IPS-15b (cell line): ENCODE results near the gene GYPC.

Experiments
- H3K27me3 ChIP-seq: one replicate; pipeline ENCODE4 v1.6.1; 2013; ENCODE audit warnings: low read length; ENCODE audit not compliant: control insufficient read depth, insufficient read depth
- H3K36me3 ChIP-seq: one replicate; pipeline ENCODE4 v1.6.1; 2013; ENCODE audit warnings: low read length; ENCODE audit not compliant: control insufficient read depth, insufficient read depth
- H3K4me1 ChIP-seq: one replicate; pipeline ENCODE4 v1.6.1; 2013; ENCODE audit warnings: mild to moderate bottlenecking, low read length; ENCODE audit not compliant: control insufficient read depth, insufficient read depth
- H3K4me3 ChIP-seq: one replicate; pipeline ENCODE4 v1.5.1; 2013; ENCODE audit warnings: low read depth, low read length
- H3K9ac ChIP-seq: one replicate; pipeline ENCODE4 v1.6.1; 2013; ENCODE audit warnings: low read depth, mild to moderate bottlenecking, low read length
- H3K9me3 ChIP-seq: one replicate; pipeline ENCODE4 v1.6.1; 2013; ENCODE audit warnings: mild to moderate bottlenecking, low read length; ENCODE audit not compliant: control insufficient read depth, insufficient read depth

Gene GYPC

GRCh38 chr2:126674075-126674744 is 18.3 kb downstream of the GYPC start:
- no peaks in the 10 kb centered on the region for H3K36me3 ChIP-seq
- H3K27me3 ChIP-seq, result no peaks in the 10 kb centered on the region
- no peaks in the 10 kb centered on the region for H3K4me1 ChIP-seq
- H3K4me3 ChIP-seq, result no peak overlapping the region
- H3K9me3 ChIP-seq, result peaks cover 6% of the 10 kb centered on the region
- no peak overlapping the region for H3K9ac ChIP-seq

DNA sequence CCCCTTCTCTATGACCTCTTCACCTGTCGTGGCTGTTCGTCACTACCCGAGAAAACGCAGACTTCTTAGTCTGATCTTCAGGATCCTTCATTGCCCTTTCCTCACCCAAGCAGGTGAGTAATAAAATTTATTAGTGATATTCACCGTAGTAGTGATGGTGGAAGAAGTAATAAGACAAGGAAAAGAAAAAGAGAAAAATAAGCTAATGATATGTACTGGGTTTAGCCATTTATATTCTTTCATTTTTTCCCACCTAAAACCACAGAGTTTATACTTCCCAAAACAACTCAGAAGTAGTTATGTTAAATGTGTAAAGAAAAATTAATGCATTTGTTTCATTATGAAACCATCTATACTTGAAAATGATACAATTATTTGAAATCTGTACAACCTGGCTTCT is 19.7 kb downstream of the GYPC start:
- H3K4me3 ChIP-seq, result no peak overlapping the region
- H3K9ac ChIP-seq, result no peak overlapping the region
- no peaks in the 10 kb centered on the region for H3K4me1 ChIP-seq
- peaks cover 6% of the 10 kb centered on the region for H3K9me3 ChIP-seq
- H3K36me3 ChIP-seq, result no peaks in the 10 kb centered on the region
- H3K27me3 ChIP-seq, result no peaks in the 10 kb centered on the region

GRCh38 chr2:126676221-126677175 is 20.5 kb downstream of the GYPC start:
- H3K36me3 ChIP-seq, result no peaks in the 10 kb centered on the region
- no peaks in the 10 kb centered on the region for H3K27me3 ChIP-seq
- H3K9ac ChIP-seq, result no peak overlapping the region
- no peaks in the 10 kb centered on the region for H3K4me1 ChIP-seq
- no peak overlapping the region for H3K4me3 ChIP-seq
- H3K9me3 ChIP-seq, result peaks cover 6% of the 10 kb centered on the region

DNA sequence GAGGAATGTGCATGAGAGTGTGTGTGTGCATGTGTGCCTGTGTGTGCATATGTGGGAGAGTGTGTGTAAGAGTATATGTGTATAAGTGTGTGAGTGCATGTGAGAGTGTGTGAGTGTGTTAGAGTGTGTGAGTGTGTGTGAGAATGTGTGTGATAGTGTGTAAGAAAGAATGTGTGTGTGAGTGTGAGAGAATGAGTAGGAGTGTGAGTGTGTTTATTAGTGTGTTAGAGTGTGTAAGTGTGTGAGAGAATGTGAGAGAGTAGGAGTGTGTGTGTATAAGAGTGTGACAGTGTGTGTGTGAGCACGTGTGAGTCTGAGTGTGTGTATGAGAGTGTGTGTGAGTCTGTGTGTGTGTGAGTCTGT is 21.2 kb downstream of the GYPC start:
- H3K4me3 ChIP-seq, result no peak overlapping the region
- no peaks in the 10 kb centered on the region for H3K4me1 ChIP-seq
- H3K9ac ChIP-seq, result no peak overlapping the region
- H3K36me3 ChIP-seq, result no peaks in the 10 kb centered on the region
- no peaks in the 10 kb centered on the region for H3K27me3 ChIP-seq
- peaks cover 6% of the 10 kb centered on the region for H3K9me3 ChIP-seq

DNA sequence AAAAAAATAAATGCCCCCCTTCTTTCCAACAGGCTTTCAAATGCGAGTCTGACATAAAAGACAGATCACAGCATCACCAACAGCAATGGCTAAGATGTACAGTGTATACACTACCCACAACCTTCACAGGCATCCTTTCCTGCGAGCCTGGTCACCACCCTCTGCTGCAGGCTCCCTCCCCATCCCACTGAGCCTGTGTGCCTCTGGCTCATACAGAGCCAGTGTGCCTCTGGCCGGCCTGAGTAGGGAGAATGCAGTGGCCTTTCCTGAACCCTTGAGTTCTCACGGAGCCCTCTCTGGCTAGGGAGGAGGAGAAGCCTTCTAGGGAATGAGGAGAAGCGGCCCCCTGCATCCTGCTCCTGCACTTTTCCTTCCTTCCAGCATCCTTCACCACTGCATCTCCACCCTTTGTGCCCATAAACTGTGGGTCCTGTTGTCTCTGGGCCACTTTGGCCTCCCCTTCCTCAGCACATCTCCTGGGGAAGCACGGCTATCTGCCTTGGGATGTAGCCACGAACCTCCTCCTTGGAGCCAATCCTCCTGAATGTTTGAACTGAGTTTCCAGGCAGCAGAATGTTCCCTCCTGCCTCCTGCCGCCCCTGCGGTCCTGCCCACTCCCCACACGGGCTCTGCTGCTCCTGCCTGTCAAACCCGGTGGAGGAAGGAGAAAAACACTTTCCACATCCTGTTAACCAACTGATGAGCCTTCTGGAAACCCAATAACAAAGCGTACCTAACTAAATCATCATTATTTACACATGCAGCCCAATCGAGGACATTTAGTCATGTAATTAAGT is 22.5 kb downstream of the GYPC start:
- no peaks in the 10 kb centered on the region for H3K4me1 ChIP-seq

GRCh38 chr2:126679094-126679713 is 23.2 kb downstream of the GYPC start:
- Histone ChIP-seq H3K4me3 (no peak overlapping the region), H3K9ac (no peak overlapping the region), H3K9me3 (peaks cover 6% of the 10 kb centered on the region), H3K27me3 (no peaks in the 10 kb centered on the region), H3K36me3 (no peaks in the 10 kb centered on the region), H3K4me1 (no peaks in the 10 kb centered on the region)

More for the DNA sequence above, 22.5 kb downstream of the GYPC start:
- no peaks in the 10 kb centered on the region for H3K36me3 ChIP-seq
- H3K27me3 ChIP-seq, result no peaks in the 10 kb centered on the region
- no peak overlapping the region for H3K9ac ChIP-seq
- H3K4me3 ChIP-seq, result no peak overlapping the region
- H3K9me3 ChIP-seq, result peaks cover 6% of the 10 kb centered on the region

GRCh38 chr2:126681505-126681904 is 25.5 kb downstream of the GYPC start:
- no peaks in the 10 kb centered on the region for H3K36me3 ChIP-seq
- H3K4me1 ChIP-seq, result no peaks in the 10 kb centered on the region
- H3K9ac ChIP-seq, result no peak overlapping the region
- no peak overlapping the region for H3K4me3 ChIP-seq
- no peaks in the 10 kb centered on the region for H3K9me3 ChIP-seq
- no peaks in the 10 kb centered on the region for H3K27me3 ChIP-seq

DNA sequence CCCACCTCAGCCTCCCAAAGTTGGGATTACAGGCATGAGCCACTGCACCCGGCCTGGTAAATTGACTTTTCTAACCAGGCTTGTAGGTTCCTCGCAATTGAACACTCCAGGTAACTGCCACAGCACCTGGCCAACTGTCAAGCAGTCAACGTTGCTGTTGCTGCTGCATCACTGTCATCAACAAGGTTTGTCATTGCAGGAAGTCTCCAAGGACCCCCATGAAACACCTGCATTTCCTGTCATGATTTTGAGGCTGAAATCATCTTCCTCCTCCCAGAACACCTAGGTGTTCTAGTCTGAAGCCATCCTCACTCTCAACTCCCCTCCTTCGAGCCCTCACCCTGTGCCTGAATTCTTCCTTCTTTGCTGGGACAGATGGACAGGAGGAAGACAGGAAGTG is 29.7 kb downstream of the GYPC start:
- H3K27me3 ChIP-seq, result no peaks in the 10 kb centered on the region
- H3K36me3 ChIP-seq, result no peaks in the 10 kb centered on the region
- no peaks in the 10 kb centered on the region for H3K9me3 ChIP-seq
- no peak overlapping the region for H3K9ac ChIP-seq
- no peaks in the 10 kb centered on the region for H3K4me1 ChIP-seq
- H3K4me3 ChIP-seq, result no peak overlapping the region

DNA sequence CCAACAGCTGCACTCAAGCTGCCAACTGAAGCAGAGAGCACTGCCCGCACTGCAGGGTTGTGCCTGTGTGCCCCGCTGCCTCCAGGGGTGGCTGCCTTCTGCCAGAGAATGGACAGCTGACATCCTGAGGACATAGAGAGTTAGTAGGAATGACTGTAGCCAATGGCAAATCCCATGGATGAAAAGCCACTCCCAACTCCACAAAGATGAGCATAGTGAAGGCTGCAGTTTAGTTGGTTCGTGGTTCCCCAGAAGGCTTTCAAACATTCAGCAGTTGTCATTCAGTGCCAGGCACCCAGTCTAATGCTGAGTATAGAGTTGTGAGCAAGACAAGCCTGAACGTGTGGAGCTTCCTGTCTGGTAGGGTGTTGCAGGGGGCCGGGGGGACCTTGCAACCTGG is 30.3 kb downstream of the GYPC start:
- Histone ChIP-seq H3K4me1 (no peaks in the 10 kb centered on the region), H3K9me3 (no peaks in the 10 kb centered on the region), H3K27me3 (no peaks in the 10 kb centered on the region), H3K36me3 (no peaks in the 10 kb centered on the region), H3K4me3 (no peak overlapping the region), H3K9ac (no peak overlapping the region)

- Histone ChIP-seq H3K27me3 (no peaks in the 10 kb centered on the region), H3K9ac (no peak overlapping the region), H3K9me3 (no peaks in the 10 kb centered on the region), H3K4me1 (no peaks in the 10 kb centered on the region), H3K36me3 (no peaks in the 10 kb centered on the region), H3K4me3 (no peak overlapping the region)
Measured at GRCh38 chr2:126686841-126687485, 31.0 kb downstream of the GYPC start.

GRCh38 chr2:126687503-126687902 is 31.5 kb downstream of the GYPC start:
- H3K27me3 ChIP-seq, result no peaks in the 10 kb centered on the region

More at GRCh38 chr2:126687503-126687902, 31.5 kb downstream of the GYPC start:
- Histone ChIP-seq H3K4me3 (no peak overlapping the region), H3K9me3 (no peaks in the 10 kb centered on the region), H3K36me3 (no peaks in the 10 kb centered on the region), H3K9ac (no peak overlapping the region), H3K4me1 (no peaks in the 10 kb centered on the region)
